HepG2 (cell line): ENCODE measurements around the gene TBCCD1. TPM values are rescaled to one million over a fixed set of nuclear protein-coding genes. Genes with fewer than 3 reads are reported as not detected.

Experiments
- ATAC-seq: fragments of 200-7000 bp; cut with Tn5 transposase; 3 replicates; pipeline ENCODE4 v1.9.1; 2020; ENCODE audit warnings: mild to moderate bottlenecking, moderate library complexity
- BruUV-seq: library from RNA; stranded (reverse); fragments of 400-500 nt; replicated peaks from 2 replicates; lab custom pipeline; 2021; lab: Mats Ljungman, UMichigan
- CTCF ChIA-PET: fragments of 300-600 bp; formaldehyde crosslinking; extraction: SDS; loops from one replicate; lab custom pipeline; 2021; ENCODE audit warnings: low total read pairs, inconsistent platforms, low intra/inter-chr PET ratio; lab: Yijun Ruan, JAX
- POLR2A ChIA-PET: fragments of 350-600 bp; sonication (Branson Sonifier 250); formaldehyde crosslinking; loops from one replicate; lab custom pipeline; 2020; ENCODE audit warnings: antibody characterized with exemption, inconsistent platforms; lab: Yijun Ruan, JAX
- DNase-seq: peaks from one replicate; pipeline ENCODE4 v3.0.0-alpha.2; 2015; ENCODE audit warnings: low spot score
- FAIRE-seq: peaks from 3 replicates; lab custom pipeline; 2011; peaks lifted over from hg19 to GRCh38; lab: Jason Lieb, UNC
- H2AFZ ChIP-seq: one replicate; pipeline ENCODE4 v1.6.1; 2011; ENCODE audit warnings: low read length, inconsistent platforms
- H3K27ac ChIP-seq: fragments of 300-600 bp; 3 replicates; pipeline ENCODE4 v1.8.0; 2011; ENCODE audit warnings: mixed run types, mild to moderate bottlenecking, mixed read lengths, low read length, inconsistent platforms; ENCODE audit not compliant: insufficient read depth; ENCODE audit errors: extremely low read length
- H3K27me3 ChIP-seq, 2 experiments: fragments of 200-600 bp in 1 of 2; 2 replicates in 1 of 2; 3 replicates in 1 of 2; pipeline versions ENCODE4 v1.6.0 to v1.8.0; 2011; ENCODE audit warnings: low read length in 2 of 2, mild to moderate bottlenecking in 2 of 2, moderate library complexity in 2 of 2, inconsistent platforms in 1 of 2; ENCODE audit not compliant: insufficient read depth in 2 of 2, control insufficient read depth in 1 of 2
- H3K36me3 ChIP-seq, 2 experiments: fragments of 200-600 bp in 1 of 2; replicated peaks in 1 of 2; 2 replicates in 1 of 2; 3 replicates in 1 of 2; pipeline versions ENCODE4 v1.5.1 to v1.8.0; 2011; ENCODE audit warnings: low read length in 2 of 2, inconsistent platforms in 1 of 2; ENCODE audit not compliant: insufficient read depth in 2 of 2, control insufficient read depth in 1 of 2
- H3K4me1 ChIP-seq: 2 replicates; pipeline ENCODE4 v1.5.1; 2012; ENCODE audit warnings: low read length, inconsistent platforms; ENCODE audit not compliant: insufficient read depth
- H3K4me2 ChIP-seq: 2 replicates; pipeline ENCODE4 v1.6.0; 2011; ENCODE audit warnings: low read depth, low read length, inconsistent platforms
- H3K4me3 ChIP-seq, 3 experiments: fragments of 200-600 bp in 1 of 3; sonication (generic), shearing (Covaris generic) in 1 of 3; replicated peaks in 1 of 3; 2 replicates each; pipeline ENCODE4 v1.5.1; 2011 to 2016; ENCODE audit warnings: low read length in 3 of 3, inconsistent platforms in 2 of 3, low read depth in 2 of 3, mild to moderate bottlenecking in 2 of 3, control low read depth in 1 of 3, mixed read lengths in 1 of 3; ENCODE audit not compliant: insufficient read depth in 1 of 3
- H3K79me2 ChIP-seq: one replicate; pipeline ENCODE4 v1.6.1; 2011; ENCODE audit warnings: low read length, inconsistent platforms; ENCODE audit not compliant: insufficient read depth
- H3K9ac ChIP-seq: 2 replicates; pipeline ENCODE4 v1.6.0; 2011; ENCODE audit warnings: mild to moderate bottlenecking, low read depth, low read length, inconsistent platforms; ENCODE audit not compliant: insufficient read depth
- H3K9me3 ChIP-seq: 2 replicates; pipeline ENCODE4 v1.5.1; 2012; ENCODE audit warnings: mild to moderate bottlenecking, low read length
- H4K20me1 ChIP-seq: 2 replicates; pipeline ENCODE4 v1.6.0; 2011; ENCODE audit warnings: inconsistent platforms, mild to moderate bottlenecking, low read length, moderate library complexity; ENCODE audit not compliant: insufficient read depth
- ARNTL ChIP-seq: sonication (generic); formaldehyde crosslinking; IDR thresholded peaks from 2 replicates; pipeline ENCODE4 v1.4.0; 2020; ENCODE audit warnings: mild to moderate bottlenecking, missing genetic modification reagents
- CAMTA2 ChIP-seq: sonication (generic); formaldehyde crosslinking; IDR thresholded peaks from 2 replicates; pipeline ENCODE4 v1.4.0; 2020; ENCODE audit warnings: mild to moderate bottlenecking, missing genetic modification reagents, borderline replicate concordance
- HNF4A ChIP-seq: sonication (generic); formaldehyde crosslinking; IDR thresholded peaks from 2 replicates; pipeline ENCODE4 v1.4.0; 2020; ENCODE audit warnings: missing genetic modification reagents
- MTERF4 ChIP-seq: sonication (generic); formaldehyde crosslinking; IDR thresholded peaks from 2 replicates; pipeline ENCODE4 v1.8.0; 2023; ENCODE audit warnings: mild to moderate bottlenecking, missing genetic modification reagents
- NR2F1 ChIP-seq, 2 experiments: fragments of 450-650 bp in 1 of 2; formaldehyde crosslinking in 1 of 2; IDR thresholded peaks; 2 replicates each; pipeline versions ENCODE4 v1.5.0 to v1.6.1; 2016 to 2020; ENCODE audit warnings: mild to moderate bottlenecking in 1 of 2, missing compliant biosample characterization in 1 of 2, missing genetic modification reagents in 1 of 2, moderate library complexity in 1 of 2
- PHF21A ChIP-seq: sonication (generic); formaldehyde crosslinking; IDR thresholded peaks from 2 replicates; pipeline ENCODE4 v1.5.0; 2020; ENCODE audit warnings: mild to moderate bottlenecking, missing genetic modification reagents
- RARA ChIP-seq: IDR thresholded peaks from 2 replicates; pipeline ENCODE4 v1.6.1; 2016; ENCODE audit warnings: missing genetic modification reagents, missing compliant biosample characterization
- SOX13 ChIP-seq, 3 experiments: fragments of 450-650 bp in 1 of 3; sonication (generic) in 1 of 3; formaldehyde crosslinking in 1 of 3; IDR thresholded peaks in 2 of 3; conservative IDR thresholded peaks in 1 of 3; 2 replicates each; pipeline versions ENCODE4 v1.5.0 to v1.6.1; 2016 to 2020; ENCODE audit warnings: antibody characterized with exemption in 1 of 3, mild to moderate bottlenecking in 1 of 3, missing compliant biosample characterization in 1 of 3, missing genetic modification reagents in 1 of 3, moderate library complexity in 1 of 3
- USF2 ChIP-seq, 2 experiments: sonication (generic) in 1 of 2; formaldehyde crosslinking in 1 of 2; IDR thresholded peaks; 2 replicates each; pipeline versions ENCODE4 v1.5.1 to v1.6.1; 2011 to 2020; ENCODE audit warnings: borderline replicate concordance in 1 of 2, low read depth in 1 of 2, low read length in 1 of 2, mild to moderate bottlenecking in 1 of 2, missing genetic modification reagents in 1 of 2, moderate library complexity in 1 of 2
- ZNF513 ChIP-seq: sonication (generic); formaldehyde crosslinking; conservative IDR thresholded peaks from 2 replicates; pipeline ENCODE4 v1.5.0; 2020; ENCODE audit warnings: missing genetic modification reagents
- whole genome bisulfite sequencing: methylation state at CpG from one replicate; pipeline ENCODE4 v1.1.6; 2017; ENCODE audit warnings: low lambda C conversion rate; 5-methylcytosine and 5-hydroxymethylcytosine counted together
- in situ Hi-C: cut with HindIII; loops from 2 replicates; pipeline ENCODE4 v1.10.0; 2017; ENCODE audit warnings: low pct_unique_long_range_greater_than_20kb; ENCODE audit not compliant: extremely low pct_ligation_motif_present
- intact Hi-C: fragments of 100-400 bp; cut with micrococcal nuclease; formaldehyde crosslinking; loops from one replicate; pipeline ENCODE4 v1.10.0; 2022; ENCODE audit not compliant: unreplicated experiment
- polyA plus RNA-seq, 8 experiments: library from polyadenylated mRNA; depleted of rRNA in 3 of 8; stranded (reverse) in 7 of 8; unstranded in 1 of 8; fragments of >200 nt; fragmentation: Illumina TruSeq in 4 of 8; extraction: Trizol in 4 of 8; gene quantifications; 2 replicates each; pipeline versions ENCODE4 v1.2.1 to v1.2.3, GENCODE V29; 2011 to 2016; ENCODE audit warnings: low read depth in 4 of 8, missing spikeins in 1 of 8, mixed read lengths in 1 of 8; ENCODE audit not compliant: insufficient read depth in 1 of 8
- total RNA-seq, 5 experiments: library from RNA; depleted of rRNA; stranded (reverse); fragments of >200 nt; fragmentation: Illumina TruSeq; extraction: Trizol; gene quantifications; 2 replicates each; pipeline ENCODE4 v1.2.3, GENCODE V29; 2016; ENCODE audit warnings: low read depth in 1 of 5

TBCCD1 gene
- total and polyA plus RNA-seq, 2 of the 13 experiments (the other 11 are each of a cell fraction or from before 2014, with no cell fraction given), result 13.6 to 16.2 TPM

- TF ChIP-seq MTERF4 (CRISPR knock-in tag), result no peak
- no peak for TF ChIP-seq PHF21A (CRISPR knock-in tag)
- TF ChIP-seq NR2F1 (CRISPR knock-in tag; IDR thresholded peaks at IDR 0.05), result 0 out of 4 replicates have a peak, but pooled peaks of 1 of the 2 experiments have one; percentile 36
- peak; percentile 30; the same call in 1 of the 2 replicates for TF ChIP-seq RARA (CRISPR knock-in tag)
- TF ChIP-seq HNF4A, result peak; percentile 37
- no peak for TF ChIP-seq CAMTA2 (CRISPR knock-in tag)
- TF ChIP-seq SOX13 (IDR thresholded peaks at IDR 0.05), result no peak
- TF ChIP-seq SOX13 (CRISPR knock-in tag; conservative IDR thresholded peaks at IDR 0.05 in 1 of 2, IDR thresholded peaks at IDR 0.05 in 1 of 2), result peak in 1 of 2 experiments; percentile 10; a peak in 1 of 4 replicates
Observed at GRCh38 chr3:186523434-186523833, 43.7 kb downstream of the TBCCD1 start (continued).

DNA sequence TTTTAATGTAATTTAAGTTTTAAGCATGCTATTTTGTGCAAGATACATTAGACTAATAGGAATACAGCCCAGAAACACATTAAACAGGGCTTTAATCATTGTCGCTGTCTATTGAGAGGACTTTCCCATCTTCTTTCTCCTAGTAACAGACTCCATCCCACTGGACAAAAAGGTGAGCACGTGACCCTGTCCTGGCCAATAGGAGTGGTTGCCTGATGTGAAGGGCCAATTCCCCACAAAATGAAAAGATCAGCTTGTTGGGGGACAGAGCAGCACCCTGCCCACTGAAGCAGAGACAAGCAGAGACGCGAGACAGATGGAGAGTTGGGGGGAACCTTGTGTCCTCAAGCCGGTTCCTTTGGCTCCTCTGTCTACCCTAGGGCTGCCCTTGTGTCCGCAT, 44.1 kb downstream of the TBCCD1 start:
- ChIA-PET POLR2A (no interaction called here), CTCF (no interaction called here)
- Histone ChIP-seq H3K36me3 (no peaks in the 10 kb centered on the region), H2AFZ (no peak overlapping the region), H3K4me3 (no peak overlapping the region), H3K4me1 (peaks cover 58% of the 10 kb centered on the region), H3K9me3 (no peaks in the 10 kb centered on the region), H4K20me1 (no peaks in the 10 kb centered on the region), H3K79me2 (no peaks in the 10 kb centered on the region), H3K9ac (no peak overlapping the region), H3K4me2 (peak overlapping the region; percentile 20; the same call in 1 of the 2 replicates), H3K27ac (no peak overlapping the region), H3K27me3 (0 out of 5 replicates have a peak, but pooled peaks cover 0 to 1% of the 10 kb centered on the region in 2 experiments)
- FAIRE-seq (no peak), ATAC-seq (no peak), DNase-seq (no peak)
- in situ Hi-C loops (no loop called here), intact Hi-C loops (no loop called here)
- BruUV-seq, result no TSS peak
- WGBS, result 81% methylated on average over 6 of the region's 6 CpGs
- no peak for TF ChIP-seq ZNF513
- TF ChIP-seq USF2 (IDR thresholded peaks at IDR 0.05; ENCODE audit: low read depth, low read length), result no peak
- TF ChIP-seq USF2 (CRISPR knock-in tag; IDR thresholded peaks at IDR 0.05; ENCODE audit: borderline replicate concordance), result peak; percentile 30; the same call in 1 of the 2 replicates
- TF ChIP-seq ARNTL, result no peak
